HepG2 (cell line): ENCODE data around the gene IFT43. TPM values are rescaled to one million over a fixed set of nuclear protein-coding genes. Genes with fewer than 3 reads are reported as not detected.
A peak's percentile ranks its signal among the peaks of the same experiment; 100 is the strongest.

Source experiments
- CHCHD3 ChIP-seq: sonication (generic); formaldehyde crosslinking; IDR thresholded peaks from 2 replicates; pipeline ENCODE4 v1.8.0; 2022; ENCODE audit warnings: mild to moderate bottlenecking, missing genetic modification reagents, moderate library complexity
- CSRNP2 ChIP-seq: sonication (generic); formaldehyde crosslinking; conservative IDR thresholded peaks from 2 replicates; pipeline ENCODE4 v1.8.0; 2022; ENCODE audit warnings: low read depth, missing genetic modification reagents
- HOXD1 ChIP-seq: sonication (generic); formaldehyde crosslinking; IDR thresholded peaks from 2 replicates; pipeline ENCODE4 v1.5.0; 2020; ENCODE audit warnings: missing genetic modification reagents
- IKZF4 ChIP-seq: sonication (generic); formaldehyde crosslinking; IDR thresholded peaks from 2 replicates; pipeline ENCODE4 v1.5.1; 2020; ENCODE audit warnings: borderline replicate concordance, mild to moderate bottlenecking, low read depth, missing genetic modification reagents; ENCODE audit errors: not compliant biosample characterization
- KLF9 ChIP-seq: IDR thresholded peaks from 2 replicates; pipeline ENCODE4 v1.6.1; 2016; ENCODE audit warnings: low read depth
- MXD3 ChIP-seq: IDR thresholded peaks from 2 replicates; pipeline ENCODE4 v1.6.1; 2016; ENCODE audit warnings: mild to moderate bottlenecking, missing biosample characterization, missing genetic modification reagents
- MYC ChIP-seq: sonication (generic); formaldehyde crosslinking; IDR thresholded peaks from 2 replicates; pipeline ENCODE4 v1.9.0; 2021; ENCODE audit warnings: missing genetic modification reagents, borderline replicate concordance
- RNF2 ChIP-seq: fragments of 450-650 bp; conservative IDR thresholded peaks from 2 replicates; pipeline ENCODE4 v1.6.1; 2016; ENCODE audit warnings: low read depth
- TBX2 ChIP-seq: sonication (generic); formaldehyde crosslinking; IDR thresholded peaks from 2 replicates; pipeline ENCODE4 v1.5.0; 2020; ENCODE audit warnings: missing genetic modification reagents, mild to moderate bottlenecking, borderline replicate concordance
- ZFP82 ChIP-seq: sonication (generic); formaldehyde crosslinking; IDR thresholded peaks from 2 replicates; pipeline ENCODE4 v1.5.1; 2020; ENCODE audit warnings: mild to moderate bottlenecking, missing genetic modification reagents, borderline replicate concordance
- ZFY ChIP-seq: sonication (generic); formaldehyde crosslinking; IDR thresholded peaks from 2 replicates; pipeline ENCODE4 v1.4.0; 2020; ENCODE audit warnings: missing genetic modification reagents
- ZMYM3 ChIP-seq: sonication (generic); formaldehyde crosslinking; IDR thresholded peaks from 2 replicates; pipeline ENCODE4 v1.5.1; 2020; ENCODE audit warnings: mild to moderate bottlenecking, missing genetic modification reagents
- ZNF20 ChIP-seq: sonication (generic); formaldehyde crosslinking; IDR thresholded peaks from 2 replicates; pipeline ENCODE4 v1.4.0; 2020; ENCODE audit warnings: mild to moderate bottlenecking, moderate library complexity, missing genetic modification reagents
- ZNF230 ChIP-seq: sonication (generic); formaldehyde crosslinking; IDR thresholded peaks from 2 replicates; pipeline ENCODE4 v1.4.0; 2020; ENCODE audit warnings: mild to moderate bottlenecking, missing genetic modification reagents
- ZNF235 ChIP-seq: sonication (generic); formaldehyde crosslinking; IDR thresholded peaks from 2 replicates; pipeline ENCODE4 v1.8.1; 2023; ENCODE audit warnings: mild to moderate bottlenecking, missing genetic modification reagents, borderline replicate concordance
- ZNF296 ChIP-seq: sonication (generic); formaldehyde crosslinking; conservative IDR thresholded peaks from 2 replicates; pipeline ENCODE4 v1.5.0; 2020; ENCODE audit warnings: mild to moderate bottlenecking, missing genetic modification reagents
- ZNF501 ChIP-seq: sonication (generic); formaldehyde crosslinking; IDR thresholded peaks from 2 replicates; pipeline ENCODE4 v1.5.1; 2020; ENCODE audit warnings: mild to moderate bottlenecking, moderate library complexity, missing genetic modification reagents
- ZNF879 ChIP-seq: sonication (generic); formaldehyde crosslinking; IDR thresholded peaks from 2 replicates; pipeline ENCODE4 v1.8.1; 2023; ENCODE audit warnings: missing genetic modification reagents
- polyA plus RNA-seq, 8 experiments: library from polyadenylated mRNA; depleted of rRNA in 3 of 8; stranded (reverse) in 7 of 8; unstranded in 1 of 8; fragments of >200 nt; fragmentation: Illumina TruSeq in 4 of 8; extraction: Trizol in 4 of 8; gene quantifications; 2 replicates each; pipeline versions ENCODE4 v1.2.1 to v1.2.3, GENCODE V29; 2011 to 2016; ENCODE audit warnings: low read depth in 4 of 8, missing spikeins in 1 of 8, mixed read lengths in 1 of 8; ENCODE audit not compliant: insufficient read depth in 1 of 8
- total RNA-seq, 5 experiments: library from RNA; depleted of rRNA; stranded (reverse); fragments of >200 nt; fragmentation: Illumina TruSeq; extraction: Trizol; gene quantifications; 2 replicates each; pipeline ENCODE4 v1.2.3, GENCODE V29; 2016; ENCODE audit warnings: low read depth in 1 of 5
- TF ChIP-seq, protein P1 (sequence below): sonication (generic); formaldehyde crosslinking; IDR thresholded peaks from 2 replicates; pipeline ENCODE4 v1.5.1; 2020; ENCODE audit warnings: mild to moderate bottlenecking, missing genetic modification reagents, moderate library complexity
- TF ChIP-seq, protein P2 (sequence below): sonication (generic); formaldehyde crosslinking; conservative IDR thresholded peaks from 2 replicates; pipeline ENCODE4 v1.4.0; 2020; ENCODE audit warnings: missing genetic modification reagents
- TF ChIP-seq, protein P3 (sequence below): IDR thresholded peaks from 2 replicates; pipeline ENCODE4 v1.6.1; 2016; ENCODE audit warnings: missing compliant biosample characterization, missing genetic modification reagents, borderline replicate concordance

The IFT43 gene
- total and polyA plus RNA-seq, 2 of the 13 experiments (the other 11 are each of a cell fraction or from before 2014, with no cell fraction given), result 0.15 to 0.55 TPM

DNA sequence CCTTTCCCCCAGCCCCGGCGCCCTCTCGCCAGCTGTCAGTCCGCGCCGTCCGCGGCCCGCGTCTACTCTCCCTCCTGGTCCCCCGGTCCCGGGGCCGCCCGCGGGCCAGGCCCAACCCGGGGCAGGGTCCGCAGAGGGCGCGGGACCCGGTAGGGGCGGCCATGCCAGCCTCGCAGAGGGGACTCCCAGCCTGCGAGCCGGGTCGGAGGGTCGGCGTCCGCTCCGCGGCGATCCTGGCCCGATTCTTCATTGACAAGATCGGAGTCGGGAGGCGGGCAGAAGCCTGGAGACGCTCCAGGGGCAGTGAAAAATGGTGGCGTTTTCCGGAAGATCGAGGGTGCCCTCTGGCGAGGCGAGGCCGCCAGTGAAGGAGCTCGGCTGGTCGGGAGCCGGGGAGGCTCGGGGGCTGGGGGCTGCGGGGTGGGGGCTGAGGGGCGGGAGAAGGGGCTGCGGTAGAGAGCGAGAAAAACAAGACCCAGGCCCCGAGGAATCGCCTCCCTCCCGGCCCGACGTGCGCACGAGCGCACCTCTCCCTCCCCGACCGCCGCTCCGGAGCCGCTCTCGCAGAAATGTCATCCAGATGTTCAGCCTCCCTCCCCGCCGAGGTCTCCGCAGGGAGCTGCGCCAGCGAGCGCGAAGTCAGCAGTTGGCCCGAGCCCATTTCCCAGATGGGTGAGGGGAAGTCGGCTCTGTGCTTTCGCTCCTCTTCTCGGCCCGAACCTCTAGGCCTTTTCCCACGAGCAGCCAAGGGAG lies 3.1 kb upstream of the IFT43 start (continued):
- TF ChIP-seq, protein P1, sequence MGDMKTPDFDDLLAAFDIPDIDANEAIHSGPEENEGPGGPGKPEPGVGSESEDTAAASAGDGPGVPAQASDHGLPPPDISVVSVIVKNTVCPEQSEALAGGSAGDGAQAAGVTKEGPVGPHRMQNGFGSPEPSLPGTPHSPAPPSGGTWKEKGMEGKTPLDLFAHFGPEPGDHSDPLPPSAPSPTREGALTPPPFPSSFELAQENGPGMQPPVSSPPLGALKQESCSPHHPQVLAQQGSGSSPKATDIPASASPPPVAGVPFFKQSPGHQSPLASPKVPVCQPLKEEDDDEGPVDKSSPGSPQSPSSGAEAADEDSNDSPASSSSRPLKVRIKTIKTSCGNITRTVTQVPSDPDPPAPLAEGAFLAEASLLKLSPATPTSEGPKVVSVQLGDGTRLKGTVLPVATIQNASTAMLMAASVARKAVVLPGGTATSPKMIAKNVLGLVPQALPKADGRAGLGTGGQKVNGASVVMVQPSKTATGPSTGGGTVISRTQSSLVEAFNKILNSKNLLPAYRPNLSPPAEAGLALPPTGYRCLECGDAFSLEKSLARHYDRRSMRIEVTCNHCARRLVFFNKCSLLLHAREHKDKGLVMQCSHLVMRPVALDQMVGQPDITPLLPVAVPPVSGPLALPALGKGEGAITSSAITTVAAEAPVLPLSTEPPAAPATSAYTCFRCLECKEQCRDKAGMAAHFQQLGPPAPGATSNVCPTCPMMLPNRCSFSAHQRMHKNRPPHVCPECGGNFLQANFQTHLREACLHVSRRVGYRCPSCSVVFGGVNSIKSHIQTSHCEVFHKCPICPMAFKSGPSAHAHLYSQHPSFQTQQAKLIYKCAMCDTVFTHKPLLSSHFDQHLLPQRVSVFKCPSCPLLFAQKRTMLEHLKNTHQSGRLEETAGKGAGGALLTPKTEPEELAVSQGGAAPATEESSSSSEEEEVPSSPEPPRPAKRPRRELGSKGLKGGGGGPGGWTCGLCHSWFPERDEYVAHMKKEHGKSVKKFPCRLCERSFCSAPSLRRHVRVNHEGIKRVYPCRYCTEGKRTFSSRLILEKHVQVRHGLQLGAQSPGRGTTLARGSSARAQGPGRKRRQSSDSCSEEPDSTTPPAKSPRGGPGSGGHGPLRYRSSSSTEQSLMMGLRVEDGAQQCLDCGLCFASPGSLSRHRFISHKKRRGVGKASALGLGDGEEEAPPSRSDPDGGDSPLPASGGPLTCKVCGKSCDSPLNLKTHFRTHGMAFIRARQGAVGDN (CRISPR knock-in tag), result peak; percentile 79
- TF ChIP-seq MYC (CRISPR knock-in tag), result peak; percentile 10; the same call in 1 of the 2 replicates
- TF ChIP-seq MXD3, result 0 out of 2 replicates have a peak, but pooled peaks have one; percentile 4
- no peak for TF ChIP-seq KLF9 (CRISPR knock-in tag)
- TF ChIP-seq RNF2, result no peak
- TF ChIP-seq ZNF296 (CRISPR knock-in tag), result no peak
- TF ChIP-seq ZNF501 (CRISPR knock-in tag), result no peak; the same call in 1 of the 2 replicates
- TF ChIP-seq IKZF4 (CRISPR knock-in tag), result no peak
- peak; percentile 57 for TF ChIP-seq ZFY
- no peak for TF ChIP-seq HOXD1
- TF ChIP-seq, protein P2, sequence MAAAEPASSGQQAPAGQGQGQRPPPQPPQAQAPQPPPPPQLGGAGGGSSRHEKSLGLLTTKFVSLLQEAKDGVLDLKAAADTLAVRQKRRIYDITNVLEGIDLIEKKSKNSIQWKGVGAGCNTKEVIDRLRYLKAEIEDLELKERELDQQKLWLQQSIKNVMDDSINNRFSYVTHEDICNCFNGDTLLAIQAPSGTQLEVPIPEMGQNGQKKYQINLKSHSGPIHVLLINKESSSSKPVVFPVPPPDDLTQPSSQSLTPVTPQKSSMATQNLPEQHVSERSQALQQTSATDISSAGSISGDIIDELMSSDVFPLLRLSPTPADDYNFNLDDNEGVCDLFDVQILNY, result no peak
- TF ChIP-seq ZNF879 (CRISPR knock-in tag), result no peak
- peak; percentile 79 for TF ChIP-seq ZMYM3 (CRISPR knock-in tag)
- no peak for TF ChIP-seq ZNF20 (CRISPR knock-in tag)
- no peak for TF ChIP-seq CSRNP2 (CRISPR knock-in tag)
- TF ChIP-seq ZFP82 (CRISPR knock-in tag), result 0 out of 2 replicates have a peak, but pooled peaks have one; percentile 32
- TF ChIP-seq ZNF235 (CRISPR knock-in tag), result peak; percentile 47; the same call in 1 of the 2 replicates
- TF ChIP-seq, protein P3, sequence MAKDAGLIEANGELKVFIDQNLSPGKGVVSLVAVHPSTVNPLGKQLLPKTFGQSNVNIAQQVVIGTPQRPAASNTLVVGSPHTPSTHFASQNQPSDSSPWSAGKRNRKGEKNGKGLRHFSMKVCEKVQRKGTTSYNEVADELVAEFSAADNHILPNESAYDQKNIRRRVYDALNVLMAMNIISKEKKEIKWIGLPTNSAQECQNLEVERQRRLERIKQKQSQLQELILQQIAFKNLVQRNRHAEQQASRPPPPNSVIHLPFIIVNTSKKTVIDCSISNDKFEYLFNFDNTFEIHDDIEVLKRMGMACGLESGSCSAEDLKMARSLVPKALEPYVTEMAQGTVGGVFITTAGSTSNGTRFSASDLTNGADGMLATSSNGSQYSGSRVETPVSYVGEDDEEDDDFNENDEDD (CRISPR knock-in tag), result peak; percentile 8; the same call in 1 of the 2 replicates
- TF ChIP-seq CHCHD3, result no peak
- TF ChIP-seq TBX2, result peak; percentile 37; the same call in 1 of the 2 replicates
- TF ChIP-seq ZNF230 (CRISPR knock-in tag), result no peak
